Stimulated activated CD8-positive, alpha-beta memory T cell treated with anti-CD3 and anti-CD28 coated beads, Interleukin-2, amount 100 ng/mL, for 1 hour (primary cell): ENCODE data around the gene CDYL2.
"Not testable (repeated sequence)": the region's sequence is repeated elsewhere in the genome, so short reads cannot be mapped to it uniquely, and the experiment has no call there.

Experiments
- DNase-seq, 2 donors: peaks; one replicate each; pipeline ENCODE4 v3.0.0-alpha.2; 2020; ENCODE audit warnings: low read depth in 2 of 2

CDYL2 gene

GRCh38 chr16:80746231-80746630 is 58.2 kb downstream of the CDYL2 start:
- DNase-seq, result no peak

DNA sequence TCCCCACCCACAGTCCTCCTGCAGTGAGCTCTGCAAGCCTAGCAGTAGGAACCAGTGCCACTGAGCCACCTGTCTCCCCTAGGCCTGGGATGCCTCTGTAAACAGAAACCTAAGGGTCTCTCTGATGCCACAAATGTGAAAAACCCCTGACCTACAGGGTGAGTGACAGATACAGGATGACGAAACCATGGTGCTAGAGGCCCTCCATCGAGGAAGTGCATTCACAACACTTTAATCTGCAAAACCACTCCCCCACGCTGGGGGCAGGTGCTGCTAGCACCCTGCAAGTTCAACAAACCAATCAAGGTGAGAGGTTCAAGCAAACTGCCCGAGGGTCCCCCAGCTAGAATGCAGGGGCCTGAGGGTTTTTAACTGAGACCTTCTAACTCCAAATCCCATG is 59.5 kb downstream of the CDYL2 start:
- DNase-seq, result no peak

GRCh38 chr16:80743772-80744171 is 60.6 kb downstream of the CDYL2 start:
- DNase-seq, result no peak

DNA sequence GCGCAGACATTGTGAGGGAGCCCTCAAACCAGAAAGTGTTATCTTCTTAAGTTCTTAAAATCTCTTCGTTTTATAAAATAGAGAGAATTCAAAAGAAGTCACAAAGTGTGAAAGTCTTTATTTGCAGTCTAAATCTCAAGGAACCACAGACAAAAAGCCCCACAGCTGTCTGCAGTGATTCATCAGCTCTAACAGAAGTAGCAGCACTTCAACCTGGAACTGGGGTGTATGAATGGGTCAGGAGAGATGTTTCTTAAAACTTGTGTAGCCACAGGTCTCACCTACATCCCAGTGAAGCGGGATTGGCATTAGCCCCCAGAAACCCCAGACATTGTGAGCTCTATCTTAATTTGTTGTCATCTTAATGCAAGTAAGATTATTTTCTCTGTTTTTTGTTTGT is 61.1 kb downstream of the CDYL2 start:
- DNase-seq, result no peak

DNA sequence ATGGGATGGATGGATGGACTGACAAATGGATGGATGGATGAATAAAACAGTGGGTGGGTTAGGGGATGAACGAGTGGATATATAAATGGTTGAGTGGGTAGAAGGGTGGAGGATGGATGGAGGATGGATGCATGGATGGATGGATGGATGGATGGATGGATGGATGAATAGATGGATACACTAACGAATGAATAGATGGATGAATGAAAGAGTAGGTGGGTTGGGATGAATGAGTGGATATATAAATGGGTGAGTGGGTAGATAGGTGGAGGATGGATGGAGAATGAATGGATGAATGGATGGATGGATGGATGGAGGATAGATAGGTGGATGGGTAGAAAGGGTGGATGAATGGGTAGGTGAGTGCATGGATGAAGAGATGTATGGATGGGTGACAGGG is 62.1 kb downstream of the CDYL2 start:
- DNase-seq, result no peak

GRCh38 chr16:80741724-80742123 is 62.7 kb downstream of the CDYL2 start:
- no peak for DNase-seq

- no peak for DNase-seq
Measured at GRCh38 chr16:80739523-80739922, 64.9 kb downstream of the CDYL2 start.

- DNase-seq, result no peak
Measured at GRCh38 chr16:80738521-80738920, 65.9 kb downstream of the CDYL2 start.

- no peak for DNase-seq
Measured at GRCh38 chr16:80735846-80736245, 68.6 kb downstream of the CDYL2 start.

DNA sequence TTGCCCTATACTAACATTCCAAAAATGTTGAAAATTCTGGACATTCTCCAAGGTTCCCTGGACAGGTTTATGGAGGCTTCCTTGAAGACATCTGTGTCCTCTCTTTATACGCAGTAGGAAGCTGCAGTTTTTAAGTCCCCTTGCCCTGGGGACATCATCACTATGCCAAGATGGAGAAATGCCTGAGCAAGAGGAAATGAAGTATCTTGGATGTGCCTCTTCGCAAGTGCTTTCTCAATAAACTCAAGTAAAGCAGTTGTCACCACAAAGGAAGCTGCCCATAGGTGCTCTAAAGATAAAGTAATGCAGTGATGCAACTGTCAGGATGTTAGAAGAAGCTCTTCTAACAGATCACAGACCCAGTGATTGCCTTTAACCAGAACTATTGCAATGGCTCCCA is 71.0 kb downstream of the CDYL2 start:
- DNase-seq, result no peak

DNA sequence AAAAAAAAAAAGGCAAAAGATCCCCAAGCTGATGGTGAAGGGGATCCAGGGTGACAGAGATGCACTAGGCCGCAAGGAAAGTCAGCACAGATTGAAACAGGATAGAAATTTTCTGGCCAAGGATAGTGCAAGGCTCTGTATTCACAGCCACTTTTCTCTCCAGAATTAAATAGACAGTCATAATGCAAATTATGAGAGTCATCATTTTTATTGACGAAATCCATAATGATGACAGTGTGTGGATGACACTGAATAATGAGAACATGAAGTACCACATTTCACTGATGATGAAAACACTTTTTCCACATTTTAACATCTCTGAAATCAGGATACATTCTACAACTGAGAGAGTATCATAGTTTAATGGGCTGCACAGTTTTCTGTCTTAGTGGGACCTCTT is 72.5 kb downstream of the CDYL2 start:
- no peak for DNase-seq

GRCh38 chr16:80727066-80727763 is 77.2 kb downstream of the CDYL2 start:
- DNase-seq, result not testable (repeated sequence)

- DNase-seq, result no peak
Measured at GRCh38 chr16:80725566-80726162, 78.7 kb downstream of the CDYL2 start.

DNA sequence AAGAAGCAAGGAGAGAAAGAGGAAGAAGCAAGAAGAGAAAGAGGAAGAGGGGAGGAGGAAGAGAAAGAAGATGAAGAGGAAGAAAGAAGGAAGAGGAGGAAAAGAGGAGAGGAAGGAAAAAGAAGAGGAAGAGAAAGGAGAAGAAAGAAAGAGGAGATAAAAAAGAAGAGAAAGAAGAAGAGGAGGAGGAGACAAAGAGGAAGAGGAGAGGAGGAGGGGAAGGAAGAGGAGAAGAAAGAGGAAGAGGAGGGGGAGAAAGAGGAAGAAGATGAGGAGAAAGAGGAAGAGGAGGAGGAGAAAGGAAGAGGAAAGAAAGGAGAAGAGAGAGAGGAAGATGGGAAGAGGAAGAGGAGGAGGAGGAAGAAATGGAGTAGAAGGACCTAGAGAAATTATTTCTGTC is 80.4 kb downstream of the CDYL2 start:
- no peak for DNase-seq

GRCh38 chr16:80723091-80723490 is 81.3 kb downstream of the CDYL2 start:
- no peak for DNase-seq

DNA sequence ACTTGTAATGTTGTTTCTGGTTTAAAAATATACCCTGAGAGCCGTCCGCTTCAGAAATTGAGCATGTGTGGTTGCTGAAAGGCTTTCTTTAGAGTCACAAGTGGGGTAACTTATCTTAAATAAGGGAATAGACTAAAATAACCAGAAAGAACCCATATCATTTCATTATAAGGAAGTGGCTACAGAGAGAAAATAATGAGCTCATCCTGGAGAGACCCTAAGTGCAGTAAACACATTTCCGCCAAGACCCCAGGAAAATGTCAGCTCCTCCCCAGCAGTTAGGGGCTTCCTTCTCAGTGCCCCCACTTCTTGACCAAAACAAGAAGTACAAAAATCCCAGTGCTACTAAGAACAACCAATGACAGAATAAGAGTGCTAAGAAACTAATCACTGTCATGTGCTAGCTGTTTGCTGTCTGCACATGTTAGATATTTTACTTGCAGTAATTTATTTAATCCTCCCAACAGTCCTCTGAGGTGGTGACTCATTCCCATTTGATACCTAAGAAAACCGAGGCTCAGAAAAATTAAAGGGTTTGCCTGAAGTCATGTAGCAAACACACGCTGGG is 83.5 kb downstream of the CDYL2 start:
- DNase-seq, result no peak

GRCh38 chr16:80719573-80719972 is 84.8 kb downstream of the CDYL2 start:
- no peak for DNase-seq

DNA sequence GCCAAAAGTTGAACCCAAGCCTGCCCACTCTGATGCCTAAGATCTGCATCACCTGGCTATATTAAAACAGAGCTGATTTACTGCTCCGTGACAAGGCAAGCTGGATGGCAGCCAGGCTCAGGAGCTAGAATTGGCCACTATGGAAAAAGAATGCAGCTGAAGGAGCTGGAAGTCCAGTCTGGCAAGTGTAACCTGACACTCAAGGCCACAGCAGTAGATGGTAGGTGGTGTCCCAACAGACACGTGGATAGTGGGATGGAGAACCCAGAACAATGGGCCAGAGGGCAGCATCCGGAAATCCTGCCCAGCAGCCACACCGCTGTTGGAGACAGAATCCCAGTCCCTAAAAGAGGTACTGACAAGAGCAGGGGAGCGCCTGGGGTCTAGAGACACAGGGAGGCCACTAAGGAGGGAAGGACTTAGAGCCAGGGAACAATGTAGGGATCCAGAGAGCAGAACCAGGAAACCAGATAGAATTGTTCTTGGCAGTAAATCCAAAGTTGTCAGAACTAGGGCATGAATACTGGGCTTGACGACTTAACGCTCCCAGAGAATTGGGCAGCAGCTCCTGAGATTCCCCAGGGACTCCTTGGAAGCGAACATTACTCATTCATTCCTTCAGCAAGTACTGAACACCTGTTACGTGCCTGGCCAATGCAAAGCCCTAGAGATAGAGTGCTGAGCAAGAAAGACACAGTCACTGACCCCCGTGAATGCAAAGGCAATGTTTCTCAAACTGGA is 85.7 kb downstream of the CDYL2 start:
- no peak for DNase-seq

DNA sequence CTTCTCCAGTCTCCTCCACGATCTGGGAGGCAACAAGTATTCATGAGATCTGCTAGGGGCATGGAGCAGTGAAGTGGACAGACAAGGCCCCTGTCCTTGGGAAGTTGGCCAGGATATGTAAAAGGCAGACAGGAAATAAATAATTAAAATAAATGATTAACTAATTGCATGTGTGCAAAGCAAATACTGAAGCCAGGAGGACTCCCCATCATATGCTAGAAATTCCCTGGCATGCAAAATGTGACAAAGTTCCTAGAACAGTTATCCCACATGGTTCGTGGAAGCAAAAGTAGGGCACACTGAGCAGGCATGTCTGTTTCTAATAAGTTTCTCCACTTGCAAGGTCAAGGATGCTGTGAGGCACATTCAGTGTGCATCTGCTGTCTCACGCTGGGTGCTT is 86.8 kb downstream of the CDYL2 start:
- DNase-seq, result no peak

DNA sequence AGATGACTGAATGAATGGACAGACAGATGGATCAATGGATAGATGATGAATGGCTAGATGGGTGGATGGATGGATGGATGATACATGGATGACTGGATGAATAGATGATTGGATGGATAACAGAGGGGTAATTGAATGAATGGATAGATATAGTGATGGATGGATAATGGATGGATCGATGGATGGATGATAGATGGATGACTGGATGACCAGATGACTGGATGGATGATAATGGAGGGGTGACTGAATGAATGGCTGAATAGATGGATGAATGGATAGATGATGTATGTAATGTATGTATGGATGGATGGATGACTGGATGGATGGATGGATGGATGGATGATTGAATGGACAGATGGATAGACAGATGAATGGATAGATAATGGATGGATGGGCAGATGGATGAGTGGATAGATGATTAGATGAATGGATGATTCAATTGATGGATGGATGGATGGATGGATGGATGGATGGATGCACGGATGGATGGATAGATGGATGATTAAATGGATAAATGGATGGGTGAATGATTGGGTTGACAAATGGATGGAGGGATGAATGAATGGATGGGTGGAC is 87.7 kb downstream of the CDYL2 start:
- DNase-seq, result no peak

DNA sequence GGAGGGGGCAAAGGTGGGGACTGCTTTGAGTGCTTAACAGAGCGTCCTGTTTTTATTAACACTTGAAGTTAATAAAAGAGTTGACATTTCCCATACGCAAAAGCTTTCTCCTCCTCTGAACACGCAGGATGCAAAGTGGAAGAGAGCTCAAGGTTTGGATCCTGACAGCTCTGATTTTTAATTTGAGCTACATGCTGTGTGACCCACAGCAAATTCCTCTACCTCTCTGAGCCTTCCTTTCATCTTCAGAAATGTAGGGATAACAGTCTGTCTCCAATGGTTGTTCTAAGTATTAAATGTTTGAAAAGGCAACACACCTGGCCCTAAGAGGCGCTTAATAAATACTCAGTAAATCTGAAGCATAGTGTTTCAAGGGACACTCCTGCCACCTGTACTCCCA is 93.0 kb downstream of the CDYL2 start:
- no peak for DNase-seq

GRCh38 chr16:80710918-80711317 is 93.5 kb downstream of the CDYL2 start:
- DNase-seq, result no peak
